GM13976 (cell line): ENCODE results near the gene RACK1.

Experiments used
- DNase-seq: peaks from one replicate; pipeline ENCODE4 v3.0.0; 2012; ENCODE audit warnings: low spot score
- CTCF ChIP-seq: IDR thresholded peaks from 2 replicates; pipeline ENCODE4 v1.5.1; 2012; ENCODE audit warnings: borderline replicate concordance, mild to moderate bottlenecking; ENCODE audit not compliant: insufficient read depth; ENCODE audit errors: extremely low read depth, missing control alignments, control extremely low read depth
- in situ Hi-C: fragments of 300-500 bp; cut with MboI; formaldehyde crosslinking; loops from one replicate; pipeline ENCODE4 v1.12.0; 2022; ENCODE audit warnings: low sequenced_read_pairs, mixed read lengths, inconsistent platforms; ENCODE audit not compliant: unreplicated experiment

RACK1 gene

GRCh38 chr5:181221792-181222629 lies 21.7 kb downstream of the RACK1 start:
- DNase-seq: peak; percentile 75
- no peak for TF ChIP-seq CTCF
- in situ Hi-C loops: no loop called here

- DNase-seq: no peak
- no peak for TF ChIP-seq CTCF
- in situ Hi-C loops: no loop called here
Observed at GRCh38 chr5:181221105-181221791, 22.5 kb downstream of the RACK1 start.

- in situ Hi-C loops: no loop called here
- TF ChIP-seq CTCF: no peak
- DNase-seq: no peak
Observed at GRCh38 chr5:181220178-181220515, 23.6 kb downstream of the RACK1 start.

GRCh38 chr5:181219262-181220177 lies 24.2 kb downstream of the RACK1 start:
- in situ Hi-C loops: no loop called here
- TF ChIP-seq CTCF: no peak
- no peak for DNase-seq

- no peak for DNase-seq
- in situ Hi-C loops: no loop called here
- TF ChIP-seq CTCF: no peak
Observed at GRCh38 chr5:181218795-181219124, 24.9 kb downstream of the RACK1 start.

GRCh38 chr5:181217803-181218062 lies 26.0 kb downstream of the RACK1 start:
- DNase-seq: no peak
- in situ Hi-C loops: no loop called here
- TF ChIP-seq CTCF: no peak
